GM19463 (cell line): ENCODE results near the gene MGLL.
"Not testable (repeated sequence)": the region's sequence is repeated elsewhere in the genome, so short reads cannot be mapped to it uniquely, and the experiment has no call there.

ENCODE experiments used
- ATAC-seq: cut with Tn5 transposase; IDR thresholded peaks from one replicate; pipeline ENCODE4 v1.9.1; 2021; ENCODE audit warnings: mild to moderate bottlenecking, moderate library complexity; ENCODE audit not compliant: unreplicated experiment

The MGLL gene

GRCh38 chr3:127712881-127713771 lies 109.2 kb downstream of the MGLL start:
- no peak for ATAC-seq

- no peak for ATAC-seq
These were observed 109.9 kb downstream of the MGLL start for GRCh38 chr3:127712461-127712860.

GRCh38 chr3:127711896-127712295 lies 110.4 kb downstream of the MGLL start:
- no peak for ATAC-seq

- ATAC-seq, result no peak
These were observed 111.2 kb downstream of the MGLL start for GRCh38 chr3:127711021-127711695.

GRCh38 chr3:127710155-127710941 lies 112.0 kb downstream of the MGLL start:
- ATAC-seq, result no peak

- ATAC-seq, result no peak
These were observed 112.8 kb downstream of the MGLL start for GRCh38 chr3:127709320-127710060.

GRCh38 chr3:127708837-127709236 lies 113.5 kb downstream of the MGLL start:
- ATAC-seq, result no peak

GRCh38 chr3:127707851-127708411 lies 114.4 kb downstream of the MGLL start:
- ATAC-seq, result no peak

GRCh38 chr3:127706785-127707351 lies 115.4 kb downstream of the MGLL start:
- no peak for ATAC-seq

GRCh38 chr3:127706312-127706711 lies 116.0 kb downstream of the MGLL start:
- ATAC-seq, result no peak

- ATAC-seq, result not testable (repeated sequence)
These were observed 117.5 kb downstream of the MGLL start for GRCh38 chr3:127704840-127705239.

- no peak for ATAC-seq
These were observed 120.2 kb downstream of the MGLL start for GRCh38 chr3:127702151-127702578.

GRCh38 chr3:127701280-127701911 lies 120.9 kb downstream of the MGLL start:
- no peak for ATAC-seq

GRCh38 chr3:127700406-127700805 lies 121.9 kb downstream of the MGLL start:
- no peak for ATAC-seq

- ATAC-seq, result no peak
These were observed 122.7 kb downstream of the MGLL start for GRCh38 chr3:127699416-127700300.

- ATAC-seq, result no peak
These were observed 123.5 kb downstream of the MGLL start for GRCh38 chr3:127698691-127699415.

GRCh38 chr3:127698286-127698685 lies 124.0 kb downstream of the MGLL start:
- ATAC-seq, result no peak
